Measurements from ENCODE around the gene SMYD3. TPM values are rescaled to one million over a fixed set of nuclear protein-coding genes. Genes with fewer than 3 reads are reported as not detected.

SMYD3 gene
- total RNA-seq, 1 experiment from 2014 or later, result 29.6 TPM

DNA sequence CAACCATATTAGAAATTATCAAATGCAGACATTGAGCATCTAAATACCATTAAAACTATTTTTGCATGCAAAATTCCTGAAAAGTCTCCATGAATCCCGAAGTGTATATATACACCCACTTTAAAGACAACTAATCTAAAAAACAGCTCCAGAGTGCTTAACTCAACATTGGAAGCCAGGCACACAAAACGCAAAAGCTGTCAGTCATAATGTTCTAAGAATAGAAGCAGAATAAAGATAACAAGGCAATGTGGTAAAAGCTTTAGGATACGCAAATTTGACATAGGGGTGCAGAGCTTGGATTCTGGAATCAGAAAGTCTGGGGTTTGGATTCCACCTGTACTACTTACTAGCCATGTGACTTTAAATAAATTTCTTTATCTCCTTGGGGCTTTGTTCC is 62.5 kb downstream of the SMYD3 start:
- DNase-seq, result no peak

DNA sequence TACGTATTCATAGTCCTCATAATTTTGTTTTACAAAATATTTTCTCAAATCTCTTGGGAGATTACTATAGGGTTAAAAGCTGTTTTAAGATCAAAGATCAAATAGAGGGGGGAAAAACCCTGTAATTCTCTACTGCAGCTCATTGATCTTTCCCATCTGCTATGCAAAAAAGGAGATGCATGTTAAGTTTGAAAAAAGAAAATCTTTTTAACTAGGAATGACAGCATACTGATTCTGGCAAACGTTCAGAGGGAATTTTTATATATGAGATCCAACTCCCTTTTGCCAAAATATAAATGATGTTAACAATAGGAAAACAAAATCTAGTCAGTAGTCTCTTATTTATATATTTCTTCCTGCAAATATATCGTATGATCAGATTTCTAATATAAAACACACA is 69.1 kb downstream of the SMYD3 start:
- DNase-seq, result no peak
- no peaks in the 10 kb centered on the region for H3K9me3 ChIP-seq (ENCODE audit: insufficient read depth, low read depth)
- H3K4me1 ChIP-seq (replicated peaks; ENCODE audit: insufficient read depth), result no peaks in the 10 kb centered on the region
- no peaks in the 10 kb centered on the region for H3K79me2 ChIP-seq (ENCODE audit: low read depth)
- no TSS peak for BruUV-seq (replicated peaks)
- H3K9me2 ChIP-seq (ENCODE audit: insufficient read depth), result no peaks in the 10 kb centered on the region
- no peak overlapping the region for H3K27ac ChIP-seq
- no peaks in the 10 kb centered on the region for H3K27me3 ChIP-seq (ENCODE audit: insufficient read depth, low read depth)
- H2AFZ ChIP-seq, result no peak overlapping the region
- no peaks in the 10 kb centered on the region for H3K36me3 ChIP-seq (ENCODE audit: low read depth)
- H4K20me1 ChIP-seq (ENCODE audit: insufficient read depth), result no peaks in the 10 kb centered on the region
- ChIA-PET CTCF (no interaction called here), POLR2A (ENCODE audit: unreplicated experiment) (no interaction called here)
- no peak overlapping the region for H3K4me3 ChIP-seq
- TF ChIP-seq CTCF (conservative IDR thresholded peaks at IDR 0.05) (no peak), EZH2 (IDR thresholded peaks at IDR 0.05; ENCODE audit: low read depth) (no peak)
- H3F3A ChIP-seq (ENCODE audit: insufficient read depth, low read depth), result no peaks in the 10 kb centered on the region
- intact Hi-C loops (cut with micrococcal nuclease; ENCODE audit: unreplicated experiment), result no loop called here
- H3K4me2 ChIP-seq, result no peak overlapping the region

More for the DNA sequence above, 62.5 kb downstream of the SMYD3 start:
- Histone ChIP-seq H2AFZ (no peak overlapping the region), H4K20me1 (ENCODE audit: insufficient read depth) (no peaks in the 10 kb centered on the region), H3K9me3 (ENCODE audit: insufficient read depth, low read depth) (no peaks in the 10 kb centered on the region), H3K36me3 (ENCODE audit: low read depth) (no peaks in the 10 kb centered on the region), H3K27ac (no peak overlapping the region), H3K4me1 (replicated peaks; ENCODE audit: insufficient read depth) (no peaks in the 10 kb centered on the region), H3K79me2 (ENCODE audit: low read depth) (no peaks in the 10 kb centered on the region), H3F3A (ENCODE audit: insufficient read depth, low read depth) (no peaks in the 10 kb centered on the region), H3K27me3 (ENCODE audit: insufficient read depth, low read depth) (no peaks in the 10 kb centered on the region), H3K4me2 (no peak overlapping the region), H3K9me2 (ENCODE audit: insufficient read depth) (no peaks in the 10 kb centered on the region), H3K4me3 (no peak overlapping the region)
- no TSS peak for BruUV-seq (replicated peaks)
- TF ChIP-seq CTCF (conservative IDR thresholded peaks at IDR 0.05) (no peak), EZH2 (IDR thresholded peaks at IDR 0.05; ENCODE audit: low read depth) (no peak)
- intact Hi-C loops (cut with micrococcal nuclease; ENCODE audit: unreplicated experiment), result loop anchor here (10.0 kb wide), 1 partner anchor 1370 kb away; no protein-coding TSS in a partner anchor
- ChIA-PET POLR2A (ENCODE audit: unreplicated experiment) (no interaction called here), CTCF (interaction anchor here (0.7 kb wide), 1 partner anchor 33 kb away, joined by 3 read pairs; no protein-coding TSS in a partner anchor)

- H3K27ac ChIP-seq, result no peak overlapping the region
- intact Hi-C loops (cut with micrococcal nuclease; ENCODE audit: unreplicated experiment), result no loop called here
- POLR2A ChIA-PET (ENCODE audit: unreplicated experiment), result no interaction called here
- H2AFZ ChIP-seq, result no peak overlapping the region
- H3K27me3 ChIP-seq (ENCODE audit: insufficient read depth, low read depth), result no peaks in the 10 kb centered on the region
- H3K4me1 ChIP-seq (replicated peaks; ENCODE audit: insufficient read depth), result no peaks in the 10 kb centered on the region
- H3K9me3 ChIP-seq (ENCODE audit: insufficient read depth, low read depth), result no peaks in the 10 kb centered on the region
- no peaks in the 10 kb centered on the region for H3K79me2 ChIP-seq (ENCODE audit: low read depth)
- CTCF ChIA-PET, result interaction anchor here (0.7 kb wide), 1 partner anchor 340 kb away, joined by 7 read pairs; no protein-coding TSS in a partner anchor
- no peak overlapping the region for H3K4me2 ChIP-seq
- no peaks in the 10 kb centered on the region for H3K36me3 ChIP-seq (ENCODE audit: low read depth)
- no peaks in the 10 kb centered on the region for H4K20me1 ChIP-seq (ENCODE audit: insufficient read depth)
- TF ChIP-seq EZH2 (IDR thresholded peaks at IDR 0.05; ENCODE audit: low read depth), result no peak
- no peak for TF ChIP-seq CTCF (conservative IDR thresholded peaks at IDR 0.05)
- no peaks in the 10 kb centered on the region for H3F3A ChIP-seq (ENCODE audit: insufficient read depth, low read depth)
- no peak for DNase-seq
- BruUV-seq (replicated peaks), result no TSS peak
- no peaks in the 10 kb centered on the region for H3K9me2 ChIP-seq (ENCODE audit: insufficient read depth)
- no peak overlapping the region for H3K4me3 ChIP-seq
Observed at GRCh38 chr1:246435421-246436041, 71.5 kb downstream of the SMYD3 start.
